ENCODE measurements around the gene PRDX6. TPM values are rescaled to one million over a fixed set of nuclear protein-coding genes. Genes with fewer than 3 reads are reported as not detected.

The PRDX6 gene
- total and polyA plus RNA-seq, 2 donors (not counting 3 experiments of a cell fraction or from before 2014, with no cell fraction given): 145 to 288 TPM

GRCh38 chr1:173467426-173467825 is 9.7 kb upstream of the PRDX6 start:
- Histone ChIP-seq H3K9ac (replicated peaks; ENCODE audit: extremely low read depth, insufficient read depth, low read length) (no peak overlapping the region), H4K20me1 (replicated peaks; ENCODE audit: control insufficient read depth, extremely low read depth, insufficient read depth, low read length) (no peaks in the 10 kb centered on the region), H3K27ac (ENCODE audit: insufficient read depth, low read depth, low read length) (no peak overlapping the region), H3K4me3 (replicated peaks in 1 of 3; ENCODE audit: insufficient read depth in 1 of 3, low read depth in 1 of 3, low read length in 3 of 3) (no peak overlapping the region), H3K36me3 (ENCODE audit: control insufficient read depth in 2 of 2, extremely low read depth in 1 of 2, insufficient read depth in 2 of 2, low read length in 2 of 2) (no peaks in the 10 kb centered on the region), H3K4me2 (ENCODE audit: insufficient read depth, low read length) (no peak overlapping the region), H3K79me2 (ENCODE audit: control insufficient read depth, insufficient read depth, low read length) (peaks cover 2% of the 10 kb centered on the region), H2AFZ (ENCODE audit: low read depth, low read length) (no peak overlapping the region), H3K27me3 (ENCODE audit: control insufficient read depth in 2 of 2, insufficient read depth in 2 of 2, low read length in 2 of 2) (no peaks in the 10 kb centered on the region), H3K9me1 (replicated peaks; ENCODE audit: control insufficient read depth, extremely low read depth, insufficient read depth, low read length) (no peaks in the 10 kb centered on the region), H3K9me3 (replicated peaks; ENCODE audit: control insufficient read depth, insufficient read depth, low read length) (no peaks in the 10 kb centered on the region), H3K4me1 (ENCODE audit: control insufficient read depth, extremely low read depth, insufficient read depth, low read length) (no peaks in the 10 kb centered on the region)
- TF ChIP-seq MYC (IDR thresholded peaks at IDR 0.05; ENCODE audit: low read depth, low read length) (no peak), JUN (IDR thresholded peaks at IDR 0.05; ENCODE audit: borderline replicate concordance, insufficient read depth, insufficient read length, low read depth) (no peak), MAX (IDR thresholded peaks at IDR 0.05; ENCODE audit: insufficient read depth, insufficient read length) (no peak), FOS (IDR thresholded peaks at IDR 0.05; ENCODE audit: borderline replicate concordance, insufficient read depth, low read length) (no peak), CTCF (IDR thresholded peaks at IDR 0.05; ENCODE audit: extremely low read depth in 1 of 2, insufficient read depth in 1 of 2, low read depth in 1 of 2, low read length in 2 of 2) (no peak), POLR2A (IDR thresholded peaks at IDR 0.05; ENCODE audit: low read depth, low read length) (no peak), POLR2AphosphoS5 (IDR thresholded peaks at IDR 0.05; ENCODE audit: insufficient read depth, low read depth, low read length) (no peak), GATA2 (IDR thresholded peaks at IDR 0.05; ENCODE audit: insufficient read depth, insufficient read length, low read depth, low read length) (no peak)
- intact Hi-C loops (cut with micrococcal nuclease): no loop called here
- dilution Hi-C loops (cut with MboI; ENCODE audit: extremely low pct_ligation_motif_present, low sequenced_read_pairs): no loop called here
- DNase-seq (ENCODE audit: low read depth, low spot score) (no peak), FAIRE-seq (no peak)
- BruUV-seq (replicated peaks): no TSS peak
- POLR2A ChIA-PET: no interaction called here
- CTCF ChIA-PET: no interaction called here
